ENCODE results near the gene CDKL2.
"Not testable (repeated sequence)": the region's sequence is repeated elsewhere in the genome, so short reads cannot be mapped to it uniquely, and the experiment has no call there.

CDKL2 gene

DNA sequence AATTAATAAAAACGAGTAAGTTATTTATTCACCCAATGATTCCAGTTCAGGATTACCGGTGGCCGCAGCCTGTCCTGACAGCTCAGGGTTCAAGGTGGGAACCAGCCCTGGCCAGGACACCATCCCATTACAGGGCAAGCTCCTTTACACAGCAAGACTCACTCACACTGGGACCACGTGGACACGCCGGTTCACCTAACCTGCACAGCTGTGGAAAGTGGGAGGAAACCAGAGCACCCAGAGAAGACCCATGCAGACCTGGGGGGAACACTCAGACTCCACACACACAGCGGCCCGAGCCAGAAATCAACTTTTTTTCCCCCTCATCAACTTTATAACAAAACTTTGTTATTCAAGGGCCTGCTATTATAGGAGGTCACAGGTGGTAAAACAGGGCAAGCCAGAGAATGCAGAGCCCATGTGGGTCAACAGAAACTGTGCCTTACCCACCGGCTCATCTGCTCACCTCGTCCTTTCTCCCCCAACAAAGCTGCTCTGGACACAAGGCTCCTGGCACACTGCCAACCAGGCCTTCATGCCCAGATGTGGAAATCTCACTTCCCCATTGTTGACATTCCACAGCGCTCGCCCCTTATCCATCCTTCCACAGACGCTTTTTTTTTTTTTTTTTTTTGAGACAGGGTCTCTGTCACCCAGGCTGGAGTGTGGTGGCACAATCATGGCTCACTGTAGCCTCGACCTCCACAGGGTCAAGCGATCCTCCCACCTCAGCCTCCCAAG, 82.5 kb downstream of the CDKL2 start:
- peak; percentile 48 to 75 (median 62) for DNase-seq

DNA sequence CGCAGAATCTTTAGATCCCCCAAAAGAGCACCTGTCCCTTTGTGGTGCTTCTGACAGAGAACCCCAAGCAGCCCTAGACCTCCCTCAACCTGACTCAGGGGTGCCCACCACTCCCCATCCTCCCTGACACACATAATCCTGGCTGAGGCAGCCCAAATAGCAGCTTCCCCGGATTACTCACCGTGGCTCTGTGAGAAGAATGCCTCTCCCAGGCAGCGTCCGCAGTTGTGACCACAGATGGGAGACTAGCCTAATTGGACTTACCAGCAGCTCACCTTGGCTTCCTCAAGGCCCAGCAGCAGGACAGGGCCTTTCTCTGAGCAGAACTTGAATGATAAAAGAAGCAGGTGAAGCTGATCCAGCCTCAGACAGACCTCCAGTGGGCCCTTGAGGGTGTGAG, 84.8 kb downstream of the CDKL2 start:
- no peak for DNase-seq

- no peak for DNase-seq
Measured at GRCh38 chr4:75544870-75545269, 85.5 kb downstream of the CDKL2 start.

- not testable (repeated sequence) for DNase-seq
Measured at GRCh38 chr4:75544220-75544619, 86.1 kb downstream of the CDKL2 start.

DNA sequence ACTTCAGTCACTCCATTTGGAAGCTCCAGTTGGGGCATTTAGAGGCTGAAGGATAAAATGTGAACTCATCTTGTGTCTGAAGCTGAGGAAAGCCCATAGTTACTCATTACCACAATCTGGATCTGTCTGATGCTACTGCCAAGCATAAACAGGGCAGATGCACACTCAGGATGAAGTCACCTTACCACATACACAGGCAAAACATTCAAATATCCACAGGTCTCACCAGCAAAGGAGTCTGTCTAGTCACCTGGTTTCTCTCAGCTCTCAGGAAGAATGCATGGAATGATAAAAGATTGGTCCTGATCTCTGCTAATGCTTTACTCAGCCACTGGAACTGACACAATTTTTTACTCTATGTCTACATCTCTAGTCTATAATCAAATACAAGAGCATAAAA, 87.5 kb downstream of the CDKL2 start:
- DNase-seq, result no peak

- not testable (repeated sequence) for DNase-seq
Measured at GRCh38 chr4:75537308-75537707, 93.0 kb downstream of the CDKL2 start.

- not testable (repeated sequence) for DNase-seq
Measured at GRCh38 chr4:75533926-75534325, 96.4 kb downstream of the CDKL2 start.

DNA sequence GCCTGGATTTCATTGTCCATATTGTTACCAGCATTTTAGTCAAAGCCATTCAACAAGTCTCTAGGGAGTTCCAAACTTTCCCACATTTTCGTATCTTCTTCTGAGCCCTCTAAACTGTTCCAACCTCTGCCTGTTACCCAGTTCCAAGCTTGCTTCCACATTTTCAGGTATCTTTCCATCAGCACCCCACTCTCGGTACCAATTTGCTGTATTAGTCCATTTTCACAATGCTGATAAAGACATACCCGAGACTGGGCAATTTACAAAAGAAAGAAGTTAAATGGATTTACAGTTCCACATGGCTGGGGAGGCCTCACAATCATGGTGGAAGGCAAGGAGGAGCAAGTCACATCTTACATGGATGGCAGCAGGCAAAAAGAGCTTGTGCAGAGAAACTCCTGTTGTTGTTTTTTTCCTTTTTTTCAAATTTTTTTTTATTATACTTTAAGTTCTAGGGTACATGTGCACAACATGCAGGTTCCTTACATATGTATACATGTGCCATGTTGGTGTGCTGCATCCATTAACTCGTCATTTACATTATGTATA, 96.9 kb downstream of the CDKL2 start:
- DNase-seq, result not testable (repeated sequence)

GRCh38 chr4:75531536-75532143, 98.7 kb downstream of the CDKL2 start:
- DNase-seq, result not testable (repeated sequence)

- no peak for DNase-seq
Measured at GRCh38 chr4:75530556-75531322, 99.6 kb downstream of the CDKL2 start.

Measured in suppressor macrophage treated with lipopolysaccharide for 1 hour (primary cell).